Adrenal gland (tissue), 12 donors: ENCODE results near the gene CFAP47. TPM values are rescaled to one million over a fixed set of nuclear protein-coding genes. Genes with fewer than 3 reads are reported as not detected.

Experiments
- DNase-seq, 7 donors: peaks; one replicate each; pipeline ENCODE4 v3.0.0-alpha.2; 2019 to 2020
- H3K27ac ChIP-seq, 5 donors: fragments of 200-600 bp; sonication (generic) in 4 of 5; 1 replicate in 3 of 5; 2 replicates in 2 of 5; pipeline versions ENCODE4 v1.5.1 to v1.8.0; 2016 to 2020; ENCODE audit warnings: mild to moderate bottlenecking in 1 of 5
- H3K27me3 ChIP-seq: fragments of 200-600 bp; 2 replicates; pipeline ENCODE4 v1.8.0; 2021
- H3K36me3 ChIP-seq, 2 donors: fragments of 200-600 bp; replicated peaks in 1 of 2; 1 replicate in 1 of 2; 2 replicates in 1 of 2; pipeline versions ENCODE4 v1.5.1 to v1.8.0; 2018 to 2022
- H3K4me1 ChIP-seq, 2 donors: fragments of 200-600 bp; replicated peaks in 1 of 2; 1 replicate in 1 of 2; 2 replicates in 1 of 2; pipeline versions ENCODE4 v1.5.1 to v1.8.0; 2018 to 2021
- H3K4me3 ChIP-seq, 4 donors: fragments of 200-600 bp; sonication (generic) in 3 of 4; one replicate each; pipeline ENCODE4 v1.5.1; 2016 to 2018
- H3K9me3 ChIP-seq, 3 donors: fragments of 200-600 bp; sonication (generic) in 1 of 3; replicated peaks in 1 of 3; 1 replicate in 2 of 3; 2 replicates in 1 of 3; pipeline versions ENCODE4 v1.5.1 to v1.8.0; 2016 to 2021
- POLR2A ChIP-seq, 2 donors: fragments of 450-650 bp; IDR thresholded peaks; one replicate each; pipeline ENCODE4 v1.6.1; 2017; ENCODE audit warnings: antibody characterized with exemption in 2 of 2, mild to moderate bottlenecking in 2 of 2, moderate library complexity in 1 of 2
- WGBS, 4 donors: extraction: QIAGEN DNeasy Blood & Tissue Kit in 2 of 4; methylation state at CpG; one replicate each; pipeline versions ENCODE4 v1.1.5 to v1.1.7; 2013 to 2017; 5-methylcytosine and 5-hydroxymethylcytosine counted together
- intact Hi-C, 2 donors: fragments of 100-400 bp; cut with DNase I; formaldehyde crosslinking; loops; one replicate each; pipeline versions ENCODE4 v1.14.1 to v1.15.0; 2022 to 2023
- polyA plus RNA-seq, 3 donors: library from polyadenylated mRNA; stranded (reverse); fragments of 200-250 nt in 2 of 3; fragments of 350-450 nt in 1 of 3; fragmentation: Illumina TruSeq in 1 of 3; extraction: RNeasy Lipid Tissue Mini Kit (QIAGEN cat#74804) in 1 of 3; gene quantifications; one replicate each; pipeline ENCODE4 v1.2.3, GENCODE V29; 2013 to 2014
- total RNA-seq, 9 donors: library from RNA; depleted of rRNA in 4 of 9; stranded (reverse); fragments of >200 nt in 4 of 9; fragments of 120-200 nt in 1 of 9; fragmentation: NEBNext Ultra II Directional in 1 of 9; extraction: Animal tissue kit (Norgen Biotek cat#: 25700) in 1 of 9; gene quantifications; one replicate each; pipeline versions ENCODE4 v1.1.0 to v1.2.4, GENCODE V29; 2013 to 2023
- TF ChIP-seq, protein P1 (sequence below), 6 experiments: fragments of 450-650 bp in 4 of 6; fragments of 200-600 bp in 2 of 6; sonication (generic) in 1 of 6; IDR thresholded peaks; 1 replicate in 5 of 6; 2 replicates in 1 of 6; pipeline versions ENCODE4 v1.5.1 to v1.8.0; 2016 to 2021; ENCODE audit warnings: antibody characterized with exemption in 6 of 6, mild to moderate bottlenecking in 2 of 6, moderate library complexity in 1 of 6
- donor health status: healthy with polysubstance abuse.
- donor health status: Bipolar disorder and iron deficiency.
- donor health status: DM: yes; HTN: yes; CAD: no.
- donor health status: DM: no; HTN: no; CAD: no.
- donor health status: DM: no; HTN: no; CAD: no.
- donor health status: DM: yes; HTN: yes; CAD: no.

CFAP47 gene
- total and polyA plus RNA-seq, 12 donors: 0.03 to 3.7 (median 0.14) TPM; not detected in 5

DNA sequence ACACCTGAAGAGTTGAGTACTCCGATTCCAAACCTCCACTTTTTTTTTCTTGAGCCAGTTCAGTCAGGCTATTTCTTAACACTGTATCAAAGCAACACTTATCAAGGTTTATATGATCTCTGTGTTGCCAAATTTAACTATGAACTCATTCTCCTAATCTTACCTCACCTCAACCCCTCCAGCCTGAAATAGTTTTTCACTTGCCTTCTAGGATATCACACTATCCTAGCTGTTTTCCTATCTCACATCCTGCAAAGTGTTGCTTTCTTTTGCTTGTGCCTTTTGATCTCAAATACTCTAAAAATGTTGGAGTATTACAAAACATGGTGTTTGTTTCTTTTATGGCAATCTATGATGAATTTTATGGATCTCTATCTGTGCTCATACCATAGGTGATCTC lies 415.0 kb downstream of the CFAP47 start:
- 69 to 91% (median 79%) methylated on average over 1 of the region's 1 CpG for WGBS, 4 donors
- H3K36me3 ChIP-seq: no peaks in the 10 kb centered on the region
- no peak overlapping the region for H3K4me3 ChIP-seq
- no peaks in the 10 kb centered on the region for H3K27me3 ChIP-seq
- DNase-seq: no peak
- H3K9me3 ChIP-seq: no peaks in the 10 kb centered on the region
- no peak for TF ChIP-seq POLR2A (IDR thresholded peaks at IDR 0.05)
- TF ChIP-seq, protein P1, sequence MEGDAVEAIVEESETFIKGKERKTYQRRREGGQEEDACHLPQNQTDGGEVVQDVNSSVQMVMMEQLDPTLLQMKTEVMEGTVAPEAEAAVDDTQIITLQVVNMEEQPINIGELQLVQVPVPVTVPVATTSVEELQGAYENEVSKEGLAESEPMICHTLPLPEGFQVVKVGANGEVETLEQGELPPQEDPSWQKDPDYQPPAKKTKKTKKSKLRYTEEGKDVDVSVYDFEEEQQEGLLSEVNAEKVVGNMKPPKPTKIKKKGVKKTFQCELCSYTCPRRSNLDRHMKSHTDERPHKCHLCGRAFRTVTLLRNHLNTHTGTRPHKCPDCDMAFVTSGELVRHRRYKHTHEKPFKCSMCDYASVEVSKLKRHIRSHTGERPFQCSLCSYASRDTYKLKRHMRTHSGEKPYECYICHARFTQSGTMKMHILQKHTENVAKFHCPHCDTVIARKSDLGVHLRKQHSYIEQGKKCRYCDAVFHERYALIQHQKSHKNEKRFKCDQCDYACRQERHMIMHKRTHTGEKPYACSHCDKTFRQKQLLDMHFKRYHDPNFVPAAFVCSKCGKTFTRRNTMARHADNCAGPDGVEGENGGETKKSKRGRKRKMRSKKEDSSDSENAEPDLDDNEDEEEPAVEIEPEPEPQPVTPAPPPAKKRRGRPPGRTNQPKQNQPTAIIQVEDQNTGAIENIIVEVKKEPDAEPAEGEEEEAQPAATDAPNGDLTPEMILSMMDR (IDR thresholded peaks at IDR 0.05): no peak
- H3K4me1 ChIP-seq: no peaks in the 10 kb centered on the region
- intact Hi-C loops: no loop called here
- no peak overlapping the region for H3K27ac ChIP-seq

DNA sequence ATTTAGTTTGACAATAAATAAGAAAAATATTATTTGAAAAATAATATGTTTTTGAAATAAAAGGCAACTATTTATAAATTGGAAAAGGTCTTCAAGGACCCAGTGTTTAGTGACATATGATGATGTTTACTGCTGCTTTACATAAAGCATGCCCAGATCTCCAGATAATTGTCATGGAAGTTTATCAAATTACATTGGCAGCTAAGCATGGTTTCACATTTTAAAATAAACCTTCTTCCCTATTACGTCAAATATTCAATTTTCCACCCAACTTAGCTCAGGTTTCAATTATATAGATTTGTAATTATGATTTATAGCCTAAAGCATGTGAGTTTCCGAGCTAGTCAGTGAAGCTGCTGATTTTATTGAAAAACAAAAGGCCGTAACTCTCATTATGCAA lies 417.2 kb downstream of the CFAP47 start:
- no peaks in the 10 kb centered on the region for H3K4me1 ChIP-seq
- no peaks in the 10 kb centered on the region for H3K9me3 ChIP-seq
- no peak for DNase-seq
- H3K27me3 ChIP-seq: no peaks in the 10 kb centered on the region
- no peak overlapping the region for H3K27ac ChIP-seq
- intact Hi-C loops: no loop called here
- 68 to 82% (median 71%) methylated on average over 3 of the region's 3 CpGs for WGBS, 4 donors
- TF ChIP-seq, protein P1 (IDR thresholded peaks at IDR 0.05): no peak
- TF ChIP-seq POLR2A (IDR thresholded peaks at IDR 0.05): no peak
- H3K36me3 ChIP-seq: no peaks in the 10 kb centered on the region
- H3K4me3 ChIP-seq: no peak overlapping the region

DNA sequence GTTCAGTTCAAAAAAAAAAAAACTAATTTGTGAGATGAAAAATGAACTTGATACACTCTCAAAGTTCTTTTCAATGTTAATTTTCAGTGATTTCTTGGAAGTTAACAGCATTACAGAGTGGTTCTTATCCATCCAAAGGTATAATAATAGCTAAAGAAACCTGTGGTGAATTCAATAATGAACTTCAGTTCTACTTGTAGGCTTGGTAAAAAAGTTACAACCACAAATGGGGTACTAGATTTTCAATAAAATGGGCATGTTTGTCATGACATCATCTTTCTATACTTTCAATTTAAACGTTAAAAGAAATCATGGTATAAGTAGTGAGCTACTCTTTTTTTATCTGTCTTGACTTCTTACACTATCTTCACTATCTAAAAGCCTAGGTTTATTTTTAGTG lies 424.8 kb downstream of the CFAP47 start:
- intact Hi-C loops: no loop called here
- H3K9me3 ChIP-seq: no peaks in the 10 kb centered on the region
- H3K4me1 ChIP-seq: no peaks in the 10 kb centered on the region
- H3K27me3 ChIP-seq: no peaks in the 10 kb centered on the region
- no peaks in the 10 kb centered on the region for H3K36me3 ChIP-seq
- DNase-seq: no peak
- WGBS, 4 donors: 37 to 75% (median 53%) methylated on average over 1 of the region's 1 CpG
- TF ChIP-seq, protein P1 (IDR thresholded peaks at IDR 0.05): no peak
- TF ChIP-seq POLR2A (IDR thresholded peaks at IDR 0.05): no peak
- H3K4me3 ChIP-seq: no peak overlapping the region
- no peak overlapping the region for H3K27ac ChIP-seq

DNA sequence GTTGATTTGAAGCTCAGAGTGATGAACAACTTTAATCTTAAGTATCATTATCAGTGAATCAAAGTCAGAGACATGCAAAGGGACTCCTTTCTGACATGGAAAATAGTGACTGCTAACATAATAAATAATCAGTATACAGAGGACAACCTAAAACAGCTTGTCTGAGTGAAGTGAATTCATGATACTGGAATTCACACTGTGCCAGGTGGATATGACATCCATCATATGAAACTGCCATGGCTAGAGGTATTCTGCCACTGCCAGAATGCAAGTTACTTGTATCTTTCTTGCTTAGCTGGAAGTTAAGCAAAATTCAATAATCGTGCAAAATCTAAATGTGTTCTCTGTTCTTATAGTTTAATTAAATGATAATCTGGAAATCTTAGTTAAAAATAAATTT lies 429.0 kb downstream of the CFAP47 start:
- intact Hi-C loops: no loop called here
- TF ChIP-seq POLR2A (IDR thresholded peaks at IDR 0.05): no peak
- TF ChIP-seq, protein P1 (IDR thresholded peaks at IDR 0.05): no peak
- H3K4me1 ChIP-seq: no peaks in the 10 kb centered on the region
- no peak overlapping the region for H3K27ac ChIP-seq
- H3K36me3 ChIP-seq: no peaks in the 10 kb centered on the region
- WGBS, 4 donors: 63 to 81% (median 76%) methylated on average over 1 of the region's 1 CpG
- H3K27me3 ChIP-seq: no peaks in the 10 kb centered on the region
- H3K4me3 ChIP-seq: no peak overlapping the region
- no peak for DNase-seq
- no peaks in the 10 kb centered on the region for H3K9me3 ChIP-seq
